ENCODE results near the gene EIF3M.

- TF ChIP-seq CTCF (IDR thresholded peaks at IDR 0.05; ENCODE audit: poor library complexity) (no peak), EZH2 (IDR thresholded peaks at IDR 0.05; ENCODE audit: borderline replicate concordance) (no peak)
These were observed 30.0 kb downstream of the EIF3M start for GRCh38 chr11:32613500-32614151.

Measured in hepatocyte (in vitro differentiated cells).